ENCODE results near the gene TIMM17B.

Gene TIMM17B

DNA sequence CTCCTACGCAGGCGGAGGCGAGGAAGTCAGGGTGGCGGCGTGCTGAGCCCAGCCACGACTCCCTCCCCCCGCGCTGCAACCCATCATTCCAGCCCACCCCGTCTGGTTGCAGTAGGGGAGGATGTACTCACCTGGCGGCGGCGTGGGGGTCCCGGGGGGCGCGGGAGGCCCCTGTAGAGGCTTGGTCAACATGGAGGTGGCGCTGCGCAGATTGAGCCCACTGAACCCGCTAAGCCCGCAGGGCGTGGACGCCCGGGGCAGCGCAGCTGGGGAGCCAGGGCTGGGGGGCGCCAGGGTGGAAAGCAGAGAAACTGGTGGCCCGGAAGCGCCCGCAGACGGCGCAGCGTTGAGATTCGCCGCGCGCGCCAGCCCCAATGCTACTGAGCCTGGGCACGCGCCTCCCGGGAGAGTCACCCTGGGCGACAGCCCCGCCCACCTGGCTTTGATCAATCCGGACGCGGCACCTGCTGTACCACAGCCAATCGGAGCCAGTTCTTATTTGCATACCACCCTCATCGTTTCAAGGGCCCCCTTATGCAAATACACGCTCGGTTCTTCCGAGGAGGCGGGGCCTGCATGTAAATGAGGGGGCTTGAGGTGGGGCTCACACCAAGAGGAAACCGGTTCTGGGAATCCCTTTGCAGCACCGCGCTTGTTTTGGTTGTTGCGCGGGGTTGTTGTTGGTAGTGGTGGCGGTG, 21.2 kb upstream of the TIMM17B start, which contains the start of gene PIM2:
Gene PIM2, minus strand, starts transcription at position 382 of the 698 bp plus-strand sequence. Its CDS starts 190 bp downstream, at position 192.
- peak; percentile 90 to 91 for DNase-seq

DNA sequence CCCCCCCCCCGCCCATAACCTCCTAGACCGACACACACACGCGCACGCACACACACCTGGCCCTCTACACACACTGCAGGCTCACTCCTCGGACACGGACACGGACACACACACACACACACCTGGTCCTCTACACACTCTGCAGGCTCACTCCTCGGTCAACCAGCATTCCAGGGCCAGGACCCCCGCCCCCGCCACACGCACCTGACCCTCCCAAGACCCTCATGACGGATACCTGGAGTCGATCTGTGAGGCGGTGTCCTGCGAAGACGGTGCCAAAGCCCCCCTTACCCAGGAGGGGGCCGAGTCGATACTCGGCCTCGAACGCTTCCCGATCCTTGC, 20.7 kb upstream of the TIMM17B start:
- DNase-seq, result no peak

- DNase-seq, result peak; percentile 93 to 94
These were observed 19.8 kb upstream of the TIMM17B start for GRCh38 chrX:48917139-48918001.

DNA sequence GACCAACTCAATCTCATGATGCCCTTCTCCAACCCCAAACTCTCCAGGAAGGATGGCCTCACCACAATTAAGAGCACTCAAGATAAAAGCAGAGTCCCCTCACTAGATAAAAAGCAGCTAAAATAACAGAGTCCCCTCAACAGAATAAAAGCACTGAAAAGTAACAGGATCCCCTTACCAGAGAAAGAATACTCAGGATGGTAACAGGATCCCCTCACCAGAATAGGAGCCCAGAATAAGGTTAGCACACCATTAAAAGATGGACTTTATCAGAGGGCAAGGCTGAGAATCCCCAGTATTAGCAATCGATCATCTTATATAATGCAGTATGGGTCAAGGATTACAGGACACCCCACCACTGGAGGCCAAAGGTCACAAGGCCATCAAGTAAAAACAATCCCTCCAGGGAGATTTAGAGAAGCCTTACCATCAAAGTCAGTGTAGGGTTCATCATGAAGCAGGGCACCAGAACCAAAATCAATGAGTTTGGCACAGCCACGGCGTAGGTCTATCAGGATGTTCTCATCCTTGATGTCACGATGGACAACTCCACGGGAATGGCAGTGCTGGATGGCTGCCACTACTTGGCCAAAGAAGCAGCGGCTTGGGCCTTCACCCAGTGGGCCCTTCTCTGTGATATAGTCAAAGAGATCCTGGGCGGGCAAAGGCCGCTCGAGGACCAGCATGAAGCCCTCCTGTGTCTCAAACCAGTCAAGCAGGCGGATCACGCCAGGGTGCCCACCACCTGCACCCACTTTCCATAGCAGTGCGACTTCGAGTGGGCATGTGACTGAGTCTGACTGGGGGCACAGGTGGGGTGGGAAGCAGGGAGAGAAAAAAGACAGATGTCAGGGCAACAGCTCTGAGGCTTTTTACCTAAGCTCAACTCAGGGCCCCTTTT, 17.3 kb upstream of the TIMM17B start:
- DNase-seq, result no peak

GRCh38 chrX:48913605-48914366, 16.2 kb upstream of the TIMM17B start:
- DNase-seq, result no peak

DNA sequence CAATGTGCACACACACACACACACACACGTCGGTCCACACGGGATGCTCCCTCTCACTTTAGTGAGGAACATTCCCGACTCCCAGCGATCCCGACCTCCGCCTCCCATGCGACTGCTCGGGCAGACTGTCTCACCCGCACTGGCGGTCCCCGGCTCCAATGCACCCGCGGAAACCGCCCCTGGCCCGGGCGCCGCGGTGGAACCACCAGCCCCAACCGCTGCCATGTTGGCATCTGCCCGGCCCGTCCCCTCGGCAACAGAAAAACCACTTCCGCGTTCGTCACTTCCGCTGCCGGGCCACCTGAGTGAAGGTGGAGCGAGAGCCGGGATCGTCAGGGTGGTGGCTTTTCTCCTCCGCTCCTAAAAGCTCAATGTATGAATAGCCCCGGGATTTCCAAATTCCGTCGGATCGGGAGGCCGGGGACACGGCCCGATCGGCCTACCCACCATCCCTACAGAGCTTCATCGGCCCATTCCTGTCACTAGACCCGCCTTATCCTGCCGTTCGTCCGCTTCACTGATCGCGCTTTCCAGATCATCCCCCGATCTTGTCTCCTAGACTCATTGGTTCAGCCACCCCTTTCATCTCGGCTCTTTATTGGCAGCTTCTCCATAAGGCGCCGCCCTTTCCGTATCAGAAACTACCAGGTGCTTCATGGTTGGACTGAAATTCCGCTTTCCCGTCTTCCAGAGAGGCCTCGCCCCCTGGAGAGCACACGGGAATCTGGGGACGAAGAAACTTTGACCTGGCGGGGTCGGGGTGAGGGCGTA, 14.0 kb upstream of the TIMM17B start, which contains the start of gene SLC35A2:
Gene SLC35A2, minus strand, starts transcription at position 235 of the 771 bp plus-strand sequence. Its CDS starts 10 bp downstream, at position 225.
- peak; percentile 92 for DNase-seq

DNA sequence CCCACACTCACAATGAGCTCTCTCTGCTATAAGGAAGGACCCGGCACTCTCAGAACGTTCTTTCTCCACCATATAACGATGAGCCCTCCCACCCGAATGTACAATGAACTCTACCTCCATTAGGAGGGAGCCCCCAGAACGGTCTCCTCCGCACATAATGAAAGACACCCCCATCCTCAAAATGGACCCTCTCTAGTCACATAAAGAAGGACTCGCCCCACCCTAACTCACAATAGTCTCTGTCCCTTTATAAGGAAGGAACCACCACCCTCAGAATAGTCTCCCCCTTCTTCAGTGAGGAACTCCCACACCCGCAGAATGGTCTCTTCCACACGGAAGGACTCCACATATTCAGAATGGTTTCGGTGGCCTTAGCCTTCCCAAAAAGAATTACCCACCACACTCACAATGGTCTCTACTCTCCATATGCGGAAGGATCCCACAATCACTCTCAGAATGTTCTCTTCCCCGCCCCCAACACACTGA, 13.4 kb upstream of the TIMM17B start:
- no peak for DNase-seq

- no peak for DNase-seq
These were observed 12.2 kb upstream of the TIMM17B start for GRCh38 chrX:48909703-48910294.

DNA sequence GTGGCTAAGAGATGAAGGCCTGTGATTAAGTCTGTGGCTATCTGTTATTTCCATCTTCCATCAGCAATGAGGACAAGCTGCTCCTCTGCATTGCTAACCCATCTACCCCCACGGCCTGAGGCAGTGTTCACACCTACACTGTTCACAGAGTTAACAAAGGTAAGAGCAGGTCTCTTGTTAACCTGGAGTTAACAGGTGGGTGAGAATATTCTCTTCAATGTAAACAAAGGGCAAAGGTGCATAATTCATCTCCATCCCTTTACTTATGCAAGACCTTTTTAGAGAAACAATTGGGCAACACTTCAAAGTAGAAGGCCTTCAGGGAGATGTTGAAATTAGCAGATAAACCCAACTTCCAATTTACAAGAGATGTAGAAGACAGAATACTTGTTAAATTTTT, 11.0 kb upstream of the TIMM17B start:
- DNase-seq, result no peak

DNA sequence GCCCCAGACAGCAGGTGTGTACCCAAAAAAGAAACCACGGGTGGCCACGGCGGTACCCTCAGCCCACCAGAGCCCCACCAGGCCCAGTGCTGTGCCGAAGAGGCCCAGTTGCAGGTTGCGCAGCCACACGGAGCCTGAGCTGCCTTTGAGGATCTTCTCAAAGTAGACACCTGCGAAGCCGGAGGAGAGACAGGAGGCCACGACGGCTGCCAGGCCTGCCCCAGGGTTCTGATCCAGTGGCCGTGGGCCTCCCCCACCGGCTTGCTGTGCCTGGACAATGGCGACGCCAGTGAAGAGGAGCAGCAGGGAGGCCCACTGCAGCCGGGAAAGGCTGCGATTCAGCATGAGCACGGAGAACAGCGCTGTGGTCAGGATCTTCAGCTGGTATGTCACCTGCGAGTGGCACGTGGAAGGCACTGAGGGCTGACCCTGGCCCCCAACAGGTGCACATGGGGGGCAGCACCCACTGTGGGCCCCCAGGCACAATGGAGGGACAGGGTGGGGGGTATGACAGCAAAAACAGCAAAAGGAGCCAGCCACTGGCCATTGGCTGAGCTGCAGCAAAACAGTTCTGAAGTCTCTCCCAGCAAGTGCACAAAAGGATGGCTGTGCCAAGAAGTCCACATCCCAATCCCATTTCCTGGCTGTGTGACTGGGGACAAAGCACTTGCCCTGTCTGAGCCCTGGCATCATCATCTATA, 7.7 kb upstream of the TIMM17B start:
- DNase-seq, result no peak

DNA sequence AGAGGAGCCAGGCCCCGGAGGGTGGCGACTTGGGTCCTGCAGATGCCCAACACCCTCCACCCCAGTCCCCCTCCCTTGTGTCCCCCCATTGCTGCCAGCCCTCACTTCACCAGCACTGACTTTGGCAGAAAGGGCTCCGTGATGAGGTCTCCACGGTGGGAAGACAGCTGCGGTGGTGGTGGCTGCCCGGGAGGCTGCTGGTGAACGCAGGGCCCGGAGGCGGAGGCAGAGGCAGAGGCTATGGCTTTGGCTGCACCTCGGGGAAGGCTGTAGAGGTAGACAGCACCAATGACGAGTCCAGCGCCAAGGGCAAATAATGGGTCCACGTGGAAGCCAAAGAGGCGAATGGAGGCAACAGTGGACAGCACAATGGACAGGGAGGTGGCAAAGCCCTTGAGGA, 7.1 kb upstream of the TIMM17B start:
- no peak for DNase-seq

DNA sequence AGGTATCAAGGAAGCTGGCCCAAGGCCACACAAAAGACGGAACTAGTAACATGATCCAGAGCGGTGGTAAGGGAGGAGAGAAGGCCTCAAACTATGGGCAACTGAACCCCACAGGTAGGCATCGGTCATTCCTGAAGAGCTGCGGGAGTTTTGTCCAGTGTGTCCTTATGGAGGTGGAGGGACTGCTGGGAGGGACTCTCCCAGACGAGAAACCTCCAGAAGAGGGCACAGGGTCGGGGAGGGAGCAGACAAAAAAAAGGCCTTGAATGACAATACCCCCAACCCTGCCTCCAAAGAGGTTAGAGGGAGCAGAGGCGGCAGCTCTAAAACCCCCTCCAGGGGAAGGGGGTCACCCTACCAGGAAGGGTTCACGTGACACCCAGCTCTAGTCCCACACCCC, 6.6 kb upstream of the TIMM17B start:
- DNase-seq, result no peak

GRCh38 chrX:48903290-48903689, 5.7 kb upstream of the TIMM17B start:
- DNase-seq, result no peak

DNA sequence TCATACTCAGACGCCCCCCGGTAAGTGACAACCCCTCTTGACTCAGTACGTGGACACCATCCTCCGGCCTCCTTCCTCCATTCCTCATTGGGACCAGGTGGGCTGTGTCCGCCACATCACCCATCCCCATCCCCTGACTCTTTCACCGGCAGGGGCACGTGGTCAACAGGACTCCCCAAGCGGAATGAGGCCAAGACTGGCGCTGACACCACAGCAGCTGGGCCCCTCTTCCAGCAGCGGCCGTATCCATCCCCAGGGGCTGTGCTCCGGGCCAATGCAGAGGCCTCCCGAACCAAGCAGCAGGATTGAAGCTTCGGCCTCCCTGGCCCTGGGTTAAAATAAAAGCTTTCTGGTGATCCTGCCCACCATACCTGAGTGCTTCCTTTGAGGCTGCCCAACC, 5.2 kb upstream of the TIMM17B start:
- no peak for DNase-seq

GRCh38 chrX:48902135-48902534, 4.6 kb upstream of the TIMM17B start:
- DNase-seq, result no peak

GRCh38 chrX:48901069-48901468, 3.5 kb upstream of the TIMM17B start:
- DNase-seq, result no peak

GRCh38 chrX:48899078-48899410, 1.5 kb upstream of the TIMM17B start:
- no peak for DNase-seq

DNA sequence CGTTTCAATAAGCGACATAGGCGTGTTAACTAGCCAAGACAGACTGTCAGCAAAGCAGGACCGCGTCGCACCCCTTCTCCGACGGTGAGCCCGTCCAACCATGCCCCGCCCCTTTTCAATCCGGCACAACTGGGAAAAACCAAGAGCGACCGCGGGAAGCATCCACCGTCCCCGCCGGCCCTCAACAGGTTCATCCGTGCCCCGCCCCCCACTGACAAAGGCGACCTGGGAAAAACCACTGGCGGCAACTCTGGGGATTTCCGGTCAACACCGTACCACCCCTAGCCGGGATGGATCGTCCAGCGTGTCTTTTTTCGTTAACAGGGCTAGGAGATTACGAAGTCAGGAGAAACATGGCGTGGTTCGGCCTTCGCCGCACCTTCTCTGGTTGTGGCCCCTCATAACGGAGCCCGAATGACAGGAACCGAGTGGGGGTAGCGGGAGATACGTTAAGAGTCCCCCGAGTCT, 377 bp downstream of the TIMM17B start:
- peak; percentile 69 to 72 for DNase-seq

DNA sequence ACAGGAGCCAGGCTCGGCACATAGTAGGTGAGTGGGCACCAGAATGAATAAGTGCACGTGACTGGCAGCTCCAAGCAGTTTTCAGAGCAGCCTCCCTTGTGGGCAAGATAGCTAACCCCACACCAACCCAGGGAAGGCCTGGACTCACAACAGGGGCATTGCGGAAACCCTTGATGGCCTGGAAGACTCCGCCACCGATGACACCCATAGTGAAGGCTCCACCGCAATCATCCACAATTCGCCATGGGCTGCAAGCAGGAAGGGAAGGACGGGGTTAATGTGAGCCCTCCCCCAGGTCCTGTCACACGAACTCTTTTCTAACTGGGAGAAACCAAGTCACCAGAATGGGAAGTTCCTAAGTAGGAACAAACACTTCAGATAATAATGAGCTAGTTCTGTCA, 957 bp downstream of the TIMM17B start:
- no peak for DNase-seq

- peak; percentile 4 to 15 for DNase-seq
These were observed 2.7 kb downstream of the TIMM17B start for GRCh38 chrX:48894891-48895290.

All from activated T-cell treated with anti-CD3 and anti-CD28 coated beads, Interleukin-2, amount 50 U/mL, for 48 hours (primary cell).